ENCODE data around the gene KRT79. TPM values are rescaled to one million over a fixed set of nuclear protein-coding genes. Genes with fewer than 3 reads are reported as not detected.

The KRT79 gene
- polyA plus RNA-seq, 1 of the 3 experiments (the other 2 are of a cell fraction): not detected

GRCh38 chr12:52808573-52809160, 25.4 kb downstream of the KRT79 start:
- Histone ChIP-seq H3K9me3 (no peaks in the 10 kb centered on the region), H3K27me3 (ENCODE audit: insufficient read depth) (peaks cover 20% of the 10 kb centered on the region; the same call in 1 of the 2 replicates), H3K4me1 (ENCODE audit: control insufficient read depth in 1 of 2, insufficient read depth in 2 of 2, low read depth in 1 of 2, low read length in 1 of 2) (no peaks in the 10 kb centered on the region), H3K79me2 (ENCODE audit: insufficient read depth) (no peaks in the 10 kb centered on the region), H4K20me1 (ENCODE audit: insufficient read depth) (no peaks in the 10 kb centered on the region), H3K4me2 (no peak overlapping the region), H3K9me2 (no peaks in the 10 kb centered on the region), H3F3A (replicated peaks; ENCODE audit: insufficient read depth) (no peaks in the 10 kb centered on the region), H3K27ac (ENCODE audit: low read depth in 2 of 2, low read length in 1 of 2) (no peak overlapping the region), H3K9ac (no peak overlapping the region), H3K36me3 (replicated peaks in 1 of 2; ENCODE audit: control insufficient read depth in 1 of 2, insufficient read depth in 2 of 2, low read length in 1 of 2) (no peaks in the 10 kb centered on the region), H3K4me3 (ENCODE audit: low read depth in 2 of 2, low read length in 1 of 2) (no peak overlapping the region), H2AFZ (ENCODE audit: low read depth) (no peak overlapping the region)
- 48% methylated on average over 5 of the region's 8 CpGs for WGBS (ENCODE audit: low lambda C conversion rate)
- DNase-seq: no peak
- ChIA-PET CTCF (interaction anchor here (1.4 kb wide), 1 partner anchor 71 kb away, joined by 4 read pairs; no protein-coding TSS in a partner anchor), POLR2A (no interaction called here)
- TF ChIP-seq EP300 (IDR thresholded peaks at IDR 0.05; ENCODE audit: borderline replicate concordance in 1 of 2, low read depth in 1 of 2, low read length in 1 of 2) (no peak), MXI1 (IDR thresholded peaks at IDR 0.05; ENCODE audit: low read depth, low read length) (no peak), MEF2A (IDR thresholded peaks at IDR 0.05; ENCODE audit: borderline replicate concordance, low read depth) (no peak), RFX5 (IDR thresholded peaks at IDR 0.05; ENCODE audit: low read length) (no peak), TCF12 (IDR thresholded peaks at IDR 0.05) (no peak), POLR2AphosphoS5 (IDR thresholded peaks at IDR 0.05; ENCODE audit: low read depth, low read length) (no peak), GABPA (IDR thresholded peaks at IDR 0.05; ENCODE audit: low read depth) (no peak), USF2 (IDR thresholded peaks at IDR 0.05; ENCODE audit: borderline replicate concordance, low read depth, low read length) (no peak), SMC3 (IDR thresholded peaks at IDR 0.05; ENCODE audit: low read depth, low read length) (no peak), EZH2phosphoT487 (IDR thresholded peaks at IDR 0.05; ENCODE audit: borderline replicate concordance, low read depth) (no peak), TEAD4 (IDR thresholded peaks at IDR 0.05; ENCODE audit: borderline replicate concordance, insufficient read depth) (no peak), IRF3 (IDR thresholded peaks at IDR 0.05; ENCODE audit: low read depth, low read length) (no peak), GATA2 (CRISPR knock-in tag; IDR thresholded peaks at IDR 0.05) (no peak), REST (IDR thresholded peaks at IDR 0.05; ENCODE audit: low read depth, low read length) (no peak), MAX (IDR thresholded peaks at IDR 0.05; ENCODE audit: low read depth) (no peak), YY1 (IDR thresholded peaks at IDR 0.05; ENCODE audit: low read depth) (no peak), USF1 (IDR thresholded peaks at IDR 0.05; ENCODE audit: borderline replicate concordance, low read depth) (no peak), NFIC (IDR thresholded peaks at IDR 0.05; ENCODE audit: borderline replicate concordance) (no peak), ELF1 (IDR thresholded peaks at IDR 0.05) (no peak)

Measured in SK-N-SH (cell line).